ENCODE data around the gene ZBTB7A. TPM values are rescaled to one million over a fixed set of nuclear protein-coding genes. Genes with fewer than 3 reads are reported as not detected.

Gene ZBTB7A
- polyA plus RNA-seq (2013, experiment 1 of 2; ENCODE audit: insufficient read length) = 13.6 TPM
- 14.7 TPM for polyA plus RNA-seq (2013, experiment 2 of 2; ENCODE audit: insufficient read length)

DNA sequence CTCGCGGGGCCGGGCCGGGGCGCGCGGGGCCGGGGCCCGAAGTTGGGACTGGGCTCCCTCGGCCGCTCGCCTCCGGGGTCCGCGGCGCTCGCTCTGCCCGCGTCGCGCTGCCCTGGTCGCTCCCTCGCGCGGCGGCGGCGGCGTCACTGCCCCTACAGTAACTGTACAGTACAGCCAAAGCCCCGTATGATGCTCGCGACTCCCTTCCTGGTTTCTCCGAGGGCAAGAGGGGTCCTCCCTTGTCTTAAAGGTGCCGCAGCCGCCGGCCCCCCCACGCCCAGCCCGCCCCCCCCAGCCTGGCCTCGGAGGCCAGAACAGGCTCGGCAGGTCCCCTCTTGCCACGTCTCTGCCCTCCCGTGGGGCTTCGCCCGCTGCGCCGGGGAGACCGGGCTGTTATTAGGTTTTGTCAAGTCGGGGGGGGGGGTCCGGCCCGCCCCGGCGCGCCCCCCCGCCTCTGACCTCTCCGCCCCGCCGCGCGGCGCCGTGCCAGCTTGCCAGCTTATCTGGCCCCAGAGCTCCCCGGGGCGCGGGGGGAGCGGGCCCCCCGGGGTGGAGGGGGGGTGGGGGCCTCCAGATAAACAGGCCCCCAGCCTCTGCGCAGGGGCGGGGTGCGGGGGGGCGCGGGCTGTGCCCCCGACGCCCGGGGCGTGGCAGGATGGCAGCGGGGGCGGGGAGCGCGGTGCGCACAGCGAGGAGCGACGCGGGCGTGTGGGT lies at the start of gene ZBTB7A:
Gene ZBTB7A, minus strand, starts transcription at position 218 of the 714 bp plus-strand sequence. CDS start 11,667 bp downstream, outside the sequence.
- DNase-seq = peak; percentile 85

DNA sequence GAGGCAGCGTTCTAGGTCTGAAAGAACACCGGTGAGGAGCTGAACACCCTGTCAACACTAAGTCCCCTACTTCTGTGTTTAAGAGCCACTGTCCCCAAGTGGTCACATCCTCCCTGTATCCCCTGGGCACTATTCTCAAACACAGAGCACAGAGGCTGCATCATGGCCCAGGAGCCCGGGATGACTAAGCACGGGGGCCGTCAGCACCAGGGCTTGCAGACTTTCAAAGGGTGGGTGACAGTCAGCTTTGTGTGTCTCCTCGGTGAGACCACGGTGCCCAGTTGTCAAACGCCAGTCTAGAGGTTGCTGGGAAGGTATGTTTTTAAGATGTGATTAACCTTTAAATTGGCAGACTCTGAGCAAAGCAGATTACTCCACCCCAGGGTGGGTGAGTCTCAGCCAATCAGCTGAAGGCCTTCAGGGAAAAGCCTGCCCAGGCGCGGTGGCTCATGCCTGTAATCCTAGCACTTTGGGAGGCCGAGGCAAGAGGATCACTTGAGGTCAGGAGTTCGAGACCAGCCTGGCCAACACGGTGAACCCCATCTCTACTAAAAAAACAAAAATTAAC lies 49.2 kb upstream of the ZBTB7A start:
- DNase-seq = no peak

DNA sequence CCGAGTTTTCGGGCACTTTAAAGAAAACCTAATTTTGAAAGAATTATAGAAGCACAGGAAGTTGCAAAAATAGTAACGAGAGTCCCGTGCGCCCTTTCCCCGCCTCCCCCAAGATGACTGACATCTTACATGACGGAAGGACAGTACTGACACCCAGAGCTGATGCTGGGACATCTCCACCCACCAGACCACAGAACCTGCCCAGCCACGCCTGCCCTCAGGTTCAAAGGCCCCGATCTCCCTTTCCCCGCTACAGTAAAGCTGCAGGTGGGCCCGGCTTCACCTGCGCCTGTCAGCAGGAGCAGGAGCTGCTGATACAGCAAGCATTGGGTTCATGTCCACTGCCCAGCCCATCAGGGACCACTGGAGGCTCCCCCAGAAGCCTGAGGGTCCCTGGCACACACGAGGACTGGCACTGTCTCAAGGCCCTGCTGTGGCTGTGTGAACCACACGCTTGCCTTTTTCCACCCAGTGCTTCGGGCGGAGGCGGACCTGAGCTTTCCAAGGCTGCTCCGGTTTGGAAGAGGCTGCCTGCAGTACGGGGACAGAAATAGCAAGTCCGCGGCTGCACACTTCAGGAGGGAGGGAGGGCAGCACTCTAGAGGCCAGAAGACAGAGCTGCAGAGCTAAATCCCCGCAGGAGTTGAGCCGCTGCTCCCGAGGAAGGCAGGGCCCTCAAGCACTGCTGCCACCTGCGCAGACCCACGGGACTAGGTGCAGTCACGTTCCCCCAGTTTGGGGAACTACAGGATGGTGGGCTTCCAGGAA lies 48.5 kb upstream of the ZBTB7A start:
- no peak for DNase-seq

DNA sequence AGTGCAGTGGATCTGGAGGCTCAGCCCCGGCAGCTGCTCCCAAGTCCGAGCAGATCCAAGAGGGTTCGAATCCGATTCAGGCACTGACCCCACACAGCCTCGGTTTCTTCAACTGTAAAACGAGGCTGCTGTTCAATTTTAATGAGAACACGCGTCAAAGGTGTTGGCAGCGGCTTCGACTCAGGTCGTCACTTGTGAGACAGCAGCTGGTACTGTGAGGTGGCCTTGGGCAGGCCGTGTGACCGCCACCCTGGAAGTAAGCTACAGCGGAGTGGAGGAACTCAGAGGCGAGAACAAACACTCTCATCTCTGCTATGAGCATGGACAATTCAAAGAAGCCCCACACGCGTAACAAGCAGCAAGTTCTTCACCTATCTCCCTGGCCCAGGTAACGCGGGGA lies 47.5 kb upstream of the ZBTB7A start:
- DNase-seq = no peak

DNA sequence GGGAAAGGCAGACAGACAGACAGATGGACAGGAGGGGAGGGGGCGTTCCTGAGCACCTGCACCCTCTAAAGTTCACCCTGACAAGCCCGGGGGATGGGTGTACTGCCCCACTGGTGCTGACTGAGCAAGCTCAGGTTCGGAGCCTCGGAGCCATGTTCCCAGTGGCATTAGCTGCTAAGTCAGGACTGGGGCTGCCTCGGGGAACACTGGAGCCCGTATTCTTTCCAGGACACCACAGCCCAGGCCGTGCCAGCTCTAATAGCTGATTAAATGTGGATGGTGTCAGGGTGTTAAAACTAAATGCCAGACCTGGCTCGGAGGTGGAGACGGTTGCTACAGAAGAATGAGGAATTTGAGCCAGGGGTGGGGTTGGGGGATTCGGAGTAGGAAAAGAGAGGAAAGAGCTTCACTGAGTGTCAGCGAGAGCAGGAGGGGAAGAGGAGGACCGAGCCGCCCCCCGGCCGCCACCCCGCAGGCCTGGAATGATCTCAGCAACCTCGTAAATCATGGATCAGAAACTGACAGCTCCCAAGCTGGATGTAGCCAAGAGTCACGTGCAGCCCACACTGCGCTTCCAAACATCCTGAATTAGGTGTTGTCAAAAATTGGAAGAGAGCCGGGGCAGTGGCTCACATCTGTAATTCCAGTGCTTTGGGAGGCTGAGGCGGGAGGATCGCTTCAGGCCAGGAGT lies 46.8 kb upstream of the ZBTB7A start:
- no peak for DNase-seq

DNA sequence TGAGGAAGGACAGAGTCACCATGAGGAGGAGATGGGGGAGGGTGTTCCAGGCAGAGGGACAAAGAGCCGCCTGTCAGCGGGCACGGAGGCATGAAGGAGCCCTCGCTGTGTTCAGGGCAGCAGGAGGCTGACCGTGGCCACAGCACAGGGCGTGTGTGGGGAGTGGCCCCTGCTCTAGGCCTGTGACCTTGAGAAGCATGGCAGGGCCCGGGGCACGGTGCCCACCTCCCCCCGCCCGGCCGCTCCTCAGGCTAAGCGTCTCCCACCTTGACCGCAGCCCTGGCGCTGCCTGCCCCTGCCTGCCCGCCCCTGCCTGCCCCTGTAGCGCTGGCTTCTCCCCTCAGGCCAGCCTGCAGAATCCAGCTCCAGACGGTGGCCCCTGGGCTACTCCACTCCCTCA lies 45.7 kb upstream of the ZBTB7A start:
- DNase-seq = no peak

DNA sequence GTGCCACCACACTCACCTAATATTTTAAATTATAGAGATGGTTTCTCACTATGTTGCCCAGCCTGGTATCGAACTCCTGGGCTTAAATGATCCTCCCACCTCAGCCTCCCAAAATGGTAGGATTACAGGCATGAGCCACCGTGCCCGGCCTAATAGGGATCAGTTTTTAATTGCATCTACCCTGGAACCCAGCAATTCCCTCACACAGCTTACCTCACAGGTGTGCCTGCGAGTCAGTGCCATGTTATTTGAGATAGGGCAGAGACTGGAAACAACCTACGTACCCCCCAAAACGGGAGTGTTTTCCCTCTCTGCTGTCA lies 42.9 kb upstream of the ZBTB7A start:
- DNase-seq = no peak

DNA sequence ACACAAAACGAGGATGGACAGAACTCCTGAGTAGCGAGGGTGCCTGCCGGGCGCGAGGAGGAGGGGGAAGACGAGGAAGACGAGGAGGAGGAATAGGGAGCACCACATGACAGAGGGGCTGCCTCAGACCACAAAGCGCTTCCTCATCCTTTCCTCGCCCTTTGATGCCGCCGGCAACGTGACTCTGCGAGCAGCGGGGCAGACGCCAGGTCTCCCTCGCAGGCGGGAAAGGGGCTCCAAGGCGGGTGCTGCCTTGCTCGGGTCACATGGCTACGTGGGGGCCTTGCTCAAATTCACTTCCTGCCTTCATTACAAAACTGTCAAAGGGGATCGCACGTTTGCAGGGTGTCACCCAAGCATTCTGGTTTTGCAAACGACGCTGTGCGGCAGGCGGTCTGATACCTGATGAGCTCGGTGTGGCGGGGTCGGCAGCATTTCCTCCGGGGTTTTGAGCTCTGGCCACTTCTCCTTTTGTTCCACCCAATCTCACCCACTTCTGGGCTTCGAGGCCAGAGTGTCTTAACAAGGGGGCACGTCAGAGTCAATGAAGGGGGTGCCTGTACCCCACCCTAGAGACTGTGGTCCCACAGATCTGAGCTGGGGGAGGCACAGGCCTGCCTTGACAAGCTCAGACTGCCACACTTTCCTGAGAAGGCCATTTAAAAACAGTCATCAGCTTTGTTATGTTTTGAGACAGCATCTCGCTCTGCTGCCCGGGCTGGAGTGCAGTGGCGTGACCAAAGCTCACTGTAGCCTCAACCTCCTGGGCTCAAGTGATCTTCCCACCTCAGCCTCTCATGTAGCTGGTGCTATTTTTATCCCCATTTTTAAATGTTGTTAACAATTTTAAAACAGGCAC lies 42.3 kb upstream of the ZBTB7A start:
- no peak for DNase-seq

DNA sequence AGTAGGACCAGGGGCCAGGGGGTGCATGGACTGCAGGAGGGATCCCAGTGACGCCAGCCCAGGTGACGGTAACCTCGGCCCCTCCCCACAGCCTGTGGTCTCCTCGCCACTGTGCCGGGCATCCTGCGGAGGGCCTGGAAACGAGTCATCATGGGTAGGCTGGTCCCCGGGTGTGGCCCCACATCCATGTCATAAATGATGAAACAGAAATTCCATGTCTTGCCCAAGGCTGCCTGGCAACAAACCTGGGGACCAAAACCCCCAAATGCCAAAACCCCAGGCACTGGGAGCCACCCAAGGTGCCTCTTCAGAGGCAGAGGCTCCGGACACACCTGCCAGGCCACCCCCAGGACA lies 36.4 kb upstream of the ZBTB7A start:
- peak; percentile 17 for DNase-seq

DNA sequence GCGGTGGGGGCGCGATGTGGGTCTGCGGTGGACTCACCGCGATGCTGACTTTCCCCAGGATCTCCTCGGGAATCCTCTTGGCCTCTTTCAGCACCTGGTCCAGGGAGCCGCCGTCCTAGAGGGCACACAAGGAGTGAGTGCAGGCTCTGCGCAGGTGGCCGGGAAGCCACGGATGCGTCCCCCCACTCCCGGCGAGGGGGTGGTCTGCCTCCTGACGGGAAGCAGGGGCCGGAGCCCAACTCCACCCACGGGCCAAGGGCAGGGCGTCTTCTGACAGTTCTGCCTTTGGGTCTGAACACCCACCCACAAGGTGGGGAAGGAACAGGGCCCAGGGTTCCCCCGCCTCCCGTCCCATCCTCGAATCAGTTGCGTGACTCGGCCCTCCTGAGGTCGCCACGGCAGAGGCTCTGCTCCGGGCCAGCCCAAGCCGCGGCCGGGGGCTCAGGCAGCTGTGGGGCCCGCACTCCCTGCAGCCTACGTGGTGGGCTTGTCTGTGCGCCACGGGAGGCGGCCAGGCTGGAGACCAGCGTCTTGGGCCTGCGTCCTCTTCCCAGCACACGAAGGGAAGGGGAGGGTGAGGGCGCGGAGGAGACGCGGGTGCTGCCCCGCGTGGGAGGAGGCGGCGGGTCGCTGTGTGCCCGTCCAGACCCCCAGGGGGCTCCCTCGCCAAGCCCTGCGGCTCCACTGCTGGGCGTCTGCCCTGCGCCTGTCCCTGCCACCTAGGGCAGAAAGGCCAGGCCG lies 35.8 kb upstream of the ZBTB7A start:
- DNase-seq = no peak

DNA sequence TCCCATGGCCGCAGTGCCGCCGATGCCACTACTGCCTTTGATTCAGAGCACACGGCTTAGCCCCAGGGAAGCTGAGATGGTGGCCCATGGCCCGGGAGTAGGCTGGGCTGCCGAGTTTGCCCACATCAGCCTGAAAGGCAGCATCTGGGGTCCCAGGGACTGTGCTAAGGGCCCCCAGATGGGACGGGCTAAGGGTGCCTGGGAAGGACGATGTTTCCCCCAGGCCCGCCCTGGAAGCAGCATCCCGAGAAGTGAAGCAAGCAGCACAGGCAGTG lies 34.7 kb upstream of the ZBTB7A start:
- no peak for DNase-seq

DNA sequence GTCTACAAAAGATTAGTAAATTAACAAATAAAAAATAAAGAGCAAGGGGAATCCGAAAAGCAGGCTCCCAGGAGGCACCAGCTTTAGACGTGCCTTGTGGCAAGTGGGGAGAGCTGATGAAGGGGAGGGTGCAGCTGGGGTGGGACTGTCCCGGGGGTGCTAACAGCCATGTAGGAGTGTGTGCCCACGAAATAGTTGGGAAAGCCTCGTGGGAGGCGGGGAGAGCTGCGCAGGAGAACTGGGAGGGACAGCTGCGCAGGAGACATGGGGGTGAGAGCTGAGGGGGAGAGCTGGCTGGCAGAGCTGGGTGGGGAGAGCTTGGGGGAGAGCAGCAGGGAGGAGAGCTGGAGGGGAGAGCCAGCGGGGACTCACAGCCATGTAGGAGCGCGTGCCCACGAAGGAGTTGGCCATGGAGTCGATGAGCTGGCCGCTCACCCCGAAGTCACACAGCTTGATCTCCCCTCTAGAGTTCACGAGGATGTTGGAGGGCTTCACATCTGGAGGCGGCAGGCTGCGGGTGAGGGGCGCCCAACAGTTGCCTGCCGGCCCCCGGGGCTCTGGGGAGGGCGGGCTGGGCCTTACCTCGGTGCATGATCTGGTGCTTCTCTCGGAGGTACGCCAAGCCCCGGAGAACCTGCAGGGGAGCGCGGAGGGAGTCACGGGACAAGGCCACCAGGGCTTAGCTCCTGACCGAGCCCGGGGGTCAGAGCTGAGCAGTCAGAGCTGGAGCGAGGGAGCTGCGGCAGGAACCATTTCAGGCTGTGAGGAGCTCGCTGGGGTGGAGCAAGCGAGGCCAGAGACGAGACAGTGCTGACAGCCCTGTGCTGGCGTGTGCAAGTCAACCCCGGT lies 34.2 kb upstream of the ZBTB7A start:
- DNase-seq = no peak

DNA sequence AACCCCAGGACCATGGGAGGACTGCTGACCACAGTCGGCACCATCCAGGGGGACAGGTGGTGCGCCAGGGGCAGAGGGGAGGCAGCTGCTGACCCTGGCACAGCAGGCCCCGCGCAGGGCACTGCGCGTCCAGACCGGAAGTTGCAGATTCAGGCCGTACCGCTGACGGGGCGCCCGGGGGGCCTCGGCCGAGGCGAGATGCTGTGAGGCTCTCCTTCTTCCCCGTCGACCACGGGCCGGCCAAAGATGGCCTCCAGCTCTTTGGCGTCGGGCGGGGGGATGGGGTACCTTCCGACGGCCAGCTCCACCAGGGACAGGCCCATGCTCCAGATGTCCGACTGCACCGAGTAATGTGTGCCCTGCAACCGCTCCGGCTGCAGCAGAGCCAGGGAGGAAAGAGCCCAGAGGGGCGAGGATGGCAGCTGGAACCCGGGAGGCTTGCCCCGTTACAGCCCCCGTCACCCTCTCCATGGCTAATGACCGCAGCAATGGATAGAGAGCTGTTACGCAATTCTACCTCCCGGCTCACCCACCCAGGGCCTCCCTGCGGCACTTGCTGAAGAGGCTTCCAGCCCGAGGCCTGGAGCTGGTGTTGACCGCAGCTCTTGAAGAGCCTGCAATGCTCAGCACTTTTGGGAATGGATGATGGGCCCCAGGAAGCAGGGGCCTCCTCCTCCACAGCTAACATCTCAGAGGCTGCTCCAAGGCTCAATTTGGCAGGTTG lies 32.5 kb upstream of the ZBTB7A start:
- DNase-seq = no peak

DNA sequence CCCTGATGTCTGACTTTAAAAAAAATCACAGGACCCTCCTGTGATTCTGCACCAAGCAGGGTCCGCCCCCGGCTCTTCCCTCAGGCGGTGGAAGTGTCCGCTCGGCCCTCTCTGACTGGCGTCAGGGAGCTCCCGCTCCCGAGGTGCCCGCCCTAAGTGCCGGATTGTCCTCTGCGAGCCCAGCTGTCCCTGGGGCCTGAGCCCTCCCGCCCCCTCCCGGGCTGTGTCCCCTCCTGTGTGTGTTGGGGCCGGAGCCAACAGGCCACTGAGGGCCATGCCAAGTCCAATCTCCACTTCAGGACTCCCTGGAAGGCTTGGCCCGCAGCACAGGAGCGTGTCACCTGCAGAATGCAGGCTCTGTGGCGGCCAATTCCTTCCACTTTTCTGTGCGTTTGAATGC lies 31.8 kb upstream of the ZBTB7A start:
- DNase-seq = no peak

DNA sequence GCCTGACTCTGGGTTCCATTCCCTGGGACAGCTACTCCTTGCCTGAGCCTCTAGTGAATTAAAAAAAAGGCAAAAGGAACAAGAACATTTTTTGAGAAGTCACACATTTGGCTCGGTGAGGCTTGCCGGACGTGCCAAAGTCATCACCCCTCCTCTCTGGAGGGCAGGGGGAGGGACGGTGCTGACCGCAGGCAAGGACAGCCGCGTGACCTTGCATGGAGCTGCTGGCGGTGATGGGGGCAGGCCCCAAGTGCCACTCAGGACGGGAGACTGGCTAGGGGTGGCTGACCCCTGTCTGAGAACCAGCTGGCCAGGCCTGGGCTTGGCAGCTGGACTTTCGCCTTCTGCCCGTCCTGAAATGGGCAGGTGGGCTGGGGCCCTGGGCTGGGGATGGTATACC lies 30.8 kb upstream of the ZBTB7A start:
- DNase-seq = no peak

DNA sequence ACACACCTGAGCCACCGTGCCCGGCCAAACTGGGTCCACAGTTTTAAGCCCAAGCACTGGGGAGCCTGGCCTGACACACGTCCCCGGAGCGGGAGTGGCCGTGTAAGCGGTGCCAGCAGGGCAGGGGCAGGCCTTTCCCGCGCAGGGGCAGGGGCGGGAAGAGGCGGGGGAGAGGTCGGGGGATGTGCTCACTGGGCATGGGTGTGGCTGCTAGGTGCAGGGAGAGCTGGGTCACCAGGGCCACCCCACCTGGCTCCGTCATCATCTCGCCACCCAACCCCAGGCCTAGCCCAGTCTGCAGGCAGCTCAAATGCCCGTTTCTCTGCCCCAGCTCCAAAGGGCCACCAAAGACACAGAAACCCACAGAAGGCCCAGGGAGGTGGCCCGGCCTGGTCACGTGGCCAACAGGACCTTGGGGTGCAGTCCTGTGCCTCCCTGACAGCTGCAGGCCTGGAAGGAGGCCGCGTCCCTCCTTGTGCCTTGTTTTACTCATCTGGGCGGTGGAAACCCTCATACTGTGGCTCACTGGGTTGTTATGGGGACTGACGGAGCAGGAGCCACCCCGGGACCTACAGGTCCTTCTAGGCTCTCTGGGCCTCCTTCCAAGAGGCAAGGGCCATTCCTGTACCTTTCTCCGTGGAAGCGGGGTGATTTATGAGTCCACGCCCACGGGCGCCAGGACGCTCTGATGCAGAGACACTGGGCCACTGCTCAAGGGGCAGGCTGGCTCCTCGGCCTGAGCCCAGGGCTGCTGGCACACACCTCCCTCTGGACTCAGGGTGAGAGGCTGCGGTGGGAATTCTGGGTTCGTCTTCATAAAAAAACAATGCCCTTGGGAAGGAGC lies 29.6 kb upstream of the ZBTB7A start:
- no peak for DNase-seq

DNA sequence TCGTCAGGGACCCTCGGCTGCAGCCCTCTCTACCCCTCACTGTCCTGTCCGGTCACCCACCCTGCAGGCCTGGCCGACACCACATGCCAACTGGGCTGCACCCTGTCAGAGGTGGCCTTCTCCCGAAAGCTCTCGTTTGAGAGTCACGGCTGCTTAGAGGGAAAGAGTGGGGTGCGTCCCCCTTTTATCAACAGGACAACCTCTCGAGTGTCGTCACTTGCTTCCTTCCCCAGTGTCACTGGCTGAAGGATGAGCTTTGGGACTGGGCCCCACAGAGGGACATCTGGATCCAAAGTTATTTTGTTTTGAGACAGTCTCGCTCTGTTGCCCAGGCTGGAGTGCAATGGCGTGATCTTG lies 28.8 kb upstream of the ZBTB7A start:
- no peak for DNase-seq

DNA sequence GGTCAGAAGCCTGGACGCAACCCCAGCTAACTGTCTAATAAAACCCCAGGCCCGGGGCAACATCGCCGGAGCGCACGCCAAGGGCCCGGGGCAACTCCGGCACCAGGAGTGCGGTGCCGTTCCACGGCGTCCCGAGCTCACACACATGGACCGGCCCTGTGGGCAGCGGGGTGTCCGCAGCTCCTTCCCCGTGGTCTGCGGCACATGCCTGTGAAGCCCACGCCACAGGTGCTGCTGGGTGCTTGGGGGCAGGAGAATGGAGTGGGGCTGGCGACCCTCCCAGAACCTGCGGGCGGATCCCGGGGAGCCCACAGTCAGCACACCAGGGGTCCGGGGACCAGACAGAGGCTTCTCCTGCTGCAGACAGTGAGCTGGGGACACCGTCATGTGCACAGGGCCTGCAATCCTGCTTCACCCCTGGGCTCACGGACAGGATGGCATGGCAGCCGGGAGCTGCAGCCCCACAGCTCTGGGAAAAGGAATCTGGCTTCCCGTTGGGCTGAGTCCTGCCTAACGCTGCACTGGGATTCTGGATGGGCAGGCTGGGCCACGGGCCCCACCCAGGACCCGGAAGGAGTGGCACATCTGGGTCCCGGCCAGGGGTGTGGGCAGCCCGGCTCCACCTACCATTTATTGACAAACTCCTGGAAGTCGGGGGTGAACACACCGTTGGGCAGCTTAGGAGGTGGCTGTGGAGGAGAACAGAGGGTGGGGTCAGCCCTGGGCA lies 28.2 kb upstream of the ZBTB7A start:
- no peak for DNase-seq

DNA sequence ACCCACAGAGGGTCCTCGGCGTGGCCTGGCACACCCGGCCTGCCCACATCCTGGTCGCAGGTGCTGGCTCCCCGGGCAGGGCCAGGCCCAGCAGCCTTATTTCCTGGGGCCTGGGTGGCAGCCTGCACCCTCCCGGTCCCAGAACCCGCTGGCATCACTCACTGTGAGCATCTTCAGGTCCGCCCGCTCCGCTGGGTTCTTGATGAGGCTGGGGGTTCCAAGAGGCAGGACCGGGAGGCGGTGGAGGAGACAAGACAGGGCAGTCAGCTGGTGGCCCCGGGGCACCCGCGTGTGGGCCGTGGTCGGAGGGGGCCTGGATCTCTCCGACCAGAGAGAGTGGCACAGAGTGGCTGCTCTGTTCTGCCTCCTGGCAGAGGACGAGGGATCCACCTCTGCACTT lies 27.6 kb upstream of the ZBTB7A start:
- no peak for DNase-seq

Measured in fibroblast of skin of scalp (primary cell).